ENCODE data around the gene MYO3B. TPM values are rescaled to one million over a fixed set of nuclear protein-coding genes. Genes with fewer than 3 reads are reported as not detected.

MYO3B gene
- total RNA-seq, 2 experiments from 2014 or later, result not detected

GRCh38 chr2:170568511-170568910 lies 390.6 kb downstream of the MYO3B start:
- no peak for TF ChIP-seq EZH2phosphoT487 (IDR thresholded peaks at IDR 0.05; ENCODE audit: borderline replicate concordance, low read depth, low read length)
- no peak for TF ChIP-seq CTCF (conservative IDR thresholded peaks at IDR 0.05; ENCODE audit: low read length)
- H3K4me3 ChIP-seq (ENCODE audit: low read depth, low read length, poor library complexity, severe bottlenecking), result no peak overlapping the region
- CTCF ChIA-PET (ENCODE audit: unreplicated experiment), result no interaction called here
- POLR2A ChIA-PET, result no interaction called here
- no peaks in the 10 kb centered on the region for H3K9me2 ChIP-seq (ENCODE audit: insufficient read depth, low read length)
- BruUV-seq (replicated peaks), result no TSS peak
- H3K36me3 ChIP-seq (ENCODE audit: insufficient read depth, low read length), result no peaks in the 10 kb centered on the region
- H3K4me1 ChIP-seq (ENCODE audit: insufficient read depth, low read length, poor library complexity, severe bottlenecking), result no peaks in the 10 kb centered on the region
- H3K27ac ChIP-seq (ENCODE audit: low read depth, low read length, poor library complexity, severe bottlenecking), result no peak overlapping the region
- H3K79me2 ChIP-seq (ENCODE audit: insufficient read depth, low read depth, low read length), result no peaks in the 10 kb centered on the region
- no peaks in the 10 kb centered on the region for H3K9me3 ChIP-seq (ENCODE audit: low read length)
- no peak overlapping the region for H3K4me2 ChIP-seq (ENCODE audit: low read length)
- no peak for DNase-seq (ENCODE audit: low spot score)
- no peak overlapping the region for H2AFZ ChIP-seq (ENCODE audit: low read length)
- intact Hi-C loops (cut with micrococcal nuclease; ENCODE audit: unreplicated experiment), result no loop called here
- H4K20me1 ChIP-seq (ENCODE audit: insufficient read depth, low read length), result no peaks in the 10 kb centered on the region

- Histone ChIP-seq H4K20me1 (ENCODE audit: insufficient read depth, low read length) (no peaks in the 10 kb centered on the region), H3K4me2 (ENCODE audit: low read length) (no peak overlapping the region), H3K4me3 (ENCODE audit: low read depth, low read length, poor library complexity, severe bottlenecking) (no peak overlapping the region), H3K36me3 (ENCODE audit: insufficient read depth, low read length) (no peaks in the 10 kb centered on the region), H3K9me2 (ENCODE audit: insufficient read depth, low read length) (no peaks in the 10 kb centered on the region), H2AFZ (ENCODE audit: low read length) (no peak overlapping the region), H3K27ac (ENCODE audit: low read depth, low read length, poor library complexity, severe bottlenecking) (no peak overlapping the region), H3K9me3 (ENCODE audit: low read length) (no peaks in the 10 kb centered on the region), H3K4me1 (ENCODE audit: insufficient read depth, low read length, poor library complexity, severe bottlenecking) (no peaks in the 10 kb centered on the region), H3K79me2 (ENCODE audit: insufficient read depth, low read depth, low read length) (no peaks in the 10 kb centered on the region)
- ChIA-PET POLR2A (no interaction called here), CTCF (ENCODE audit: unreplicated experiment) (no interaction called here)
- DNase-seq (ENCODE audit: low spot score), result no peak
- BruUV-seq (replicated peaks), result no TSS peak
- intact Hi-C loops (cut with micrococcal nuclease; ENCODE audit: unreplicated experiment), result loop anchor here (5.0 kb wide), 1 partner anchor 204 kb away; no protein-coding TSS in a partner anchor
- TF ChIP-seq EZH2phosphoT487 (IDR thresholded peaks at IDR 0.05; ENCODE audit: borderline replicate concordance, low read depth, low read length) (no peak), CTCF (conservative IDR thresholded peaks at IDR 0.05; ENCODE audit: low read length) (no peak)
Observed at GRCh38 chr2:170571612-170572011, 393.7 kb downstream of the MYO3B start.

GRCh38 chr2:170573671-170574070 lies 395.7 kb downstream of the MYO3B start:
- H3K9me2 ChIP-seq (ENCODE audit: insufficient read depth, low read length), result no peaks in the 10 kb centered on the region
- no TSS peak for BruUV-seq (replicated peaks)
- H3K4me1 ChIP-seq (ENCODE audit: insufficient read depth, low read length, poor library complexity, severe bottlenecking), result no peaks in the 10 kb centered on the region
- CTCF ChIA-PET (ENCODE audit: unreplicated experiment), result no interaction called here
- POLR2A ChIA-PET, result no interaction called here
- TF ChIP-seq EZH2phosphoT487 (IDR thresholded peaks at IDR 0.05; ENCODE audit: borderline replicate concordance, low read depth, low read length) (no peak), CTCF (conservative IDR thresholded peaks at IDR 0.05; ENCODE audit: low read length) (no peak)
- no peak for DNase-seq (ENCODE audit: low spot score)
- H3K4me3 ChIP-seq (ENCODE audit: low read depth, low read length, poor library complexity, severe bottlenecking), result no peak overlapping the region
- no peaks in the 10 kb centered on the region for H3K36me3 ChIP-seq (ENCODE audit: insufficient read depth, low read length)
- intact Hi-C loops (cut with micrococcal nuclease; ENCODE audit: unreplicated experiment), result loop anchor here (5.0 kb wide), 1 partner anchor 206 kb away; no protein-coding TSS in a partner anchor
- no peaks in the 10 kb centered on the region for H3K79me2 ChIP-seq (ENCODE audit: insufficient read depth, low read depth, low read length)
- H3K4me2 ChIP-seq (ENCODE audit: low read length), result no peak overlapping the region
- no peaks in the 10 kb centered on the region for H4K20me1 ChIP-seq (ENCODE audit: insufficient read depth, low read length)
- no peaks in the 10 kb centered on the region for H3K9me3 ChIP-seq (ENCODE audit: low read length)
- no peak overlapping the region for H2AFZ ChIP-seq (ENCODE audit: low read length)
- no peak overlapping the region for H3K27ac ChIP-seq (ENCODE audit: low read depth, low read length, poor library complexity, severe bottlenecking)
